ENCODE results near the gene GID4.

Gene GID4

DNA sequence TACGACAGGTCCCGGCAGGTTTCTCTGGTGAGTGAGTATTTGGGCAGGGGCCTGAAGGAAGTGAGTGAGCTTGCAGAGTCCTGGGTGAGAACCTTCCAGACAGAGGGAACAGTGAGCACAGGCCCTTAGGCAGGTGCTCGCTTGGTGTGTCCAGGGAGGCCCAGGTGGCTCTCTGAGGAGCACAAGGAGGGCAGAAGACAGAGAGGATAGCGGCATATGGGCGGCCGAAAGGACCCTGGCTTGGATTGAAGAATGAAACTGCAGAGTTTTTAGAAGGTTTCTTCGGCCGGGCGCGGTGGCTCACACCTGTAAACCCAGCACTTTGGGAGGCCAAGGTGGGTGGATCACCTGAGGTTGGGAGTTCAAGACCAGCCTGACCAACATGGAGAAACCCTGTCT lies 55.2 kb downstream of the GID4 start:
- Histone ChIP-seq H3K4me3 (ENCODE audit: insufficient read depth in 1 of 2, low read depth in 1 of 2, low read length in 2 of 2) (no peak overlapping the region), H2BK12ac (ENCODE audit: low read length in 2 of 2) (peak overlapping the region in 1 of 2 experiments; percentile 47), H3K4me2 (ENCODE audit: low read length, poor library complexity, severe bottlenecking) (no peak overlapping the region), H3K27ac (ENCODE audit: low read length, poor library complexity, severe bottlenecking) (no peak overlapping the region), H3K4me1 (ENCODE audit: control insufficient read depth, insufficient read depth, low read depth, low read length) (peaks cover 4% of the 10 kb centered on the region), H3K36me3 (ENCODE audit: control insufficient read depth in 1 of 2, insufficient read depth in 2 of 2, low read depth in 1 of 2, low read length in 2 of 2) (peaks cover 54 to 66% of the 10 kb centered on the region in 2 experiments), H4K8ac (ENCODE audit: low read length) (peak overlapping the region; percentile 48), H3K79me1 (replicated peaks; ENCODE audit: low read length, poor library complexity, severe bottlenecking) (peaks cover 47% of the 10 kb centered on the region), H2AK5ac (ENCODE audit: low read length, severe bottlenecking) (no peak overlapping the region), H3K14ac (ENCODE audit: low read length in 2 of 2) (no peak overlapping the region), H3K23ac (ENCODE audit: low read length in 2 of 2) (no peak overlapping the region), H3K27me3 (ENCODE audit: control insufficient read depth in 1 of 2, insufficient read depth in 1 of 2, low read length in 2 of 2) (no peaks in the 10 kb centered on the region), H3K9ac (ENCODE audit: low read length) (no peak overlapping the region), H4K91ac (ENCODE audit: low read length) (no peak overlapping the region), H3K18ac (ENCODE audit: low read depth in 1 of 2, low read length in 2 of 2) (no peak overlapping the region), H3K9me3 (ENCODE audit: control insufficient read depth, low read length) (no peaks in the 10 kb centered on the region), H3K4ac (ENCODE audit: low read depth in 1 of 2, low read length in 2 of 2) (no peak overlapping the region), H2BK5ac (ENCODE audit: low read depth, low read length, poor library complexity, severe bottlenecking) (no peak overlapping the region), H2AFZ (ENCODE audit: low read depth, low read length) (no peak overlapping the region), H2BK15ac (ENCODE audit: low read depth, poor library complexity, severe bottlenecking) (no peak overlapping the region), H2BK120ac (ENCODE audit: low read depth, low read length) (no peak overlapping the region)
- no peak for DNase-seq
- over 99% methylated on average over 8 of the region's 10 CpGs for WGBS

DNA sequence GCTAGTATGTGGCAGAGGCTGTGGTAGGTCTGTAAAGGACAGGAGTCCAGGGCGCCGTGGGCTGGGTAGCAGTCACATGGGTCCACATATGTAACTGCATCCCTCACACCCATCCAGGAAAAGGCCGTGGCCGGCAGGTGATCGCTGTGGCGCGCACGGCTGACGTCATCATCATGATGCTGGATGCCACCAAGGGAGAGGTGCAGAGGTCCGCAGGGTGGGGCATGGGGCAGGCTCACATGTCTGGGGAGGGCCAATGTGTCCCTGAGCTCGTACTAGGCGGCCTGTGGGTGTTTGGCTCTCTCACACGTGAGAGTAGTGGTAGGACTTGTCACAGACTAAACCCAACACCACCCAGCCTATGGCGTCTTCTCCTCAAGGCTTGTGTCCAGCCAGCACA lies 60.3 kb downstream of the GID4 start:
- DNase-seq = no peak
- no peak overlapping the region for H3K4ac ChIP-seq (ENCODE audit: low read depth in 1 of 2, low read length in 2 of 2)
- no peak overlapping the region for H2BK5ac ChIP-seq (ENCODE audit: low read depth, low read length, poor library complexity, severe bottlenecking)
- 98% methylated on average over 14 of the region's 14 CpGs for whole genome bisulfite sequencing
- H3K14ac ChIP-seq (ENCODE audit: low read length in 2 of 2) = no peak overlapping the region
- H3K79me1 ChIP-seq (replicated peaks; ENCODE audit: low read length, poor library complexity, severe bottlenecking) = peaks cover 28% of the 10 kb centered on the region
- H2AFZ ChIP-seq (ENCODE audit: low read depth, low read length) = no peak overlapping the region
- H3K4me3 ChIP-seq (ENCODE audit: insufficient read depth in 1 of 2, low read depth in 1 of 2, low read length in 2 of 2) = no peak overlapping the region
- no peak overlapping the region for H2AK5ac ChIP-seq (ENCODE audit: low read length, severe bottlenecking)
- peaks cover 2% of the 10 kb centered on the region for H3K4me1 ChIP-seq (ENCODE audit: control insufficient read depth, insufficient read depth, low read depth, low read length)
- no peak overlapping the region for H2BK15ac ChIP-seq (ENCODE audit: low read depth, poor library complexity, severe bottlenecking)
- H3K9me3 ChIP-seq (ENCODE audit: control insufficient read depth, low read length) = no peaks in the 10 kb centered on the region
- H4K91ac ChIP-seq (ENCODE audit: low read length) = no peak overlapping the region
- H3K36me3 ChIP-seq (ENCODE audit: control insufficient read depth in 1 of 2, insufficient read depth in 2 of 2, low read depth in 1 of 2, low read length in 2 of 2) = peaks cover 77 to 78% of the 10 kb centered on the region in 2 experiments
- no peak overlapping the region for H2BK120ac ChIP-seq (ENCODE audit: low read depth, low read length)
- no peaks in the 10 kb centered on the region for H3K27me3 ChIP-seq (ENCODE audit: control insufficient read depth in 1 of 2, insufficient read depth in 1 of 2, low read length in 2 of 2)
- H3K18ac ChIP-seq (ENCODE audit: low read depth in 1 of 2, low read length in 2 of 2) = no peak overlapping the region
- H2BK12ac ChIP-seq (ENCODE audit: low read length in 2 of 2) = no peak overlapping the region
- H3K9ac ChIP-seq (ENCODE audit: low read length) = no peak overlapping the region
- H3K4me2 ChIP-seq (ENCODE audit: low read length, poor library complexity, severe bottlenecking) = no peak overlapping the region
- no peak overlapping the region for H4K8ac ChIP-seq (ENCODE audit: low read length)
- no peak overlapping the region for H3K27ac ChIP-seq (ENCODE audit: low read length, poor library complexity, severe bottlenecking)
- no peak overlapping the region for H3K23ac ChIP-seq (ENCODE audit: low read length in 2 of 2)

DNA sequence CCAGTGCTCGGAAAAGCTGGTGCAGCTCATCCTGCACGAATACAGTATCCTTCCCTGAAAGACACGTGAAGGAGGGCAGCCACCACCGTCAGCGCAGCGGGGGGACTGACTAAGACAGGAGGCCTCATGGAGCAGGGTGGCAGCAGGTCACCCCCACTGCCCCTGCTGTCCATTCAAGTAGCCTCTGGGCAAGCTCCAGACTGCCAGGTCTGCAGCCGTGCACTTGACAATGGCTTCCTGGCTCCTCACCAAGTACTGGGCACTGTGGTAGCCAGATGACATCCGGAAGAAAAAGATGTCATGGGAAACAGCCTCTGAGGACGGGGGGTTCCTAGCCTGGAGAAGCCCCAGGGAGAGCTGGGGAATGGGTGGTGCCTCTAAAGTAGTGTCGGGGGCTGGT lies 61.4 kb downstream of the GID4 start:
- peaks cover 2% of the 10 kb centered on the region for H3K4me1 ChIP-seq (ENCODE audit: control insufficient read depth, insufficient read depth, low read depth, low read length)
- no peak overlapping the region for H2BK15ac ChIP-seq (ENCODE audit: low read depth, poor library complexity, severe bottlenecking)
- no peak overlapping the region for H2BK5ac ChIP-seq (ENCODE audit: low read depth, low read length, poor library complexity, severe bottlenecking)
- H2AFZ ChIP-seq (ENCODE audit: low read depth, low read length) = no peak overlapping the region
- H2BK12ac ChIP-seq (ENCODE audit: low read length in 2 of 2) = no peak overlapping the region
- H3K4ac ChIP-seq (ENCODE audit: low read depth in 1 of 2, low read length in 2 of 2) = no peak overlapping the region
- no peak overlapping the region for H3K4me2 ChIP-seq (ENCODE audit: low read length, poor library complexity, severe bottlenecking)
- WGBS = 98% methylated on average over 10 of the region's 10 CpGs
- H3K9ac ChIP-seq (ENCODE audit: low read length) = no peak overlapping the region
- H3K14ac ChIP-seq (ENCODE audit: low read length in 2 of 2) = no peak overlapping the region
- H3K79me1 ChIP-seq (replicated peaks; ENCODE audit: low read length, poor library complexity, severe bottlenecking) = peaks cover 28% of the 10 kb centered on the region
- H4K8ac ChIP-seq (ENCODE audit: low read length) = no peak overlapping the region
- H3K27ac ChIP-seq (ENCODE audit: low read length, poor library complexity, severe bottlenecking) = no peak overlapping the region
- peaks cover 82 to 87% of the 10 kb centered on the region in 2 experiments for H3K36me3 ChIP-seq (ENCODE audit: control insufficient read depth in 1 of 2, insufficient read depth in 2 of 2, low read depth in 1 of 2, low read length in 2 of 2)
- no peak overlapping the region for H3K18ac ChIP-seq (ENCODE audit: low read depth in 1 of 2, low read length in 2 of 2)
- H3K27me3 ChIP-seq (ENCODE audit: control insufficient read depth in 1 of 2, insufficient read depth in 1 of 2, low read length in 2 of 2) = no peaks in the 10 kb centered on the region
- no peaks in the 10 kb centered on the region for H3K9me3 ChIP-seq (ENCODE audit: control insufficient read depth, low read length)
- no peak overlapping the region for H3K23ac ChIP-seq (ENCODE audit: low read length in 2 of 2)
- no peak for DNase-seq
- no peak overlapping the region for H2AK5ac ChIP-seq (ENCODE audit: low read length, severe bottlenecking)
- no peak overlapping the region for H4K91ac ChIP-seq (ENCODE audit: low read length)
- H2BK120ac ChIP-seq (ENCODE audit: low read depth, low read length) = no peak overlapping the region
- H3K4me3 ChIP-seq (ENCODE audit: insufficient read depth in 1 of 2, low read depth in 1 of 2, low read length in 2 of 2) = no peak overlapping the region

DNA sequence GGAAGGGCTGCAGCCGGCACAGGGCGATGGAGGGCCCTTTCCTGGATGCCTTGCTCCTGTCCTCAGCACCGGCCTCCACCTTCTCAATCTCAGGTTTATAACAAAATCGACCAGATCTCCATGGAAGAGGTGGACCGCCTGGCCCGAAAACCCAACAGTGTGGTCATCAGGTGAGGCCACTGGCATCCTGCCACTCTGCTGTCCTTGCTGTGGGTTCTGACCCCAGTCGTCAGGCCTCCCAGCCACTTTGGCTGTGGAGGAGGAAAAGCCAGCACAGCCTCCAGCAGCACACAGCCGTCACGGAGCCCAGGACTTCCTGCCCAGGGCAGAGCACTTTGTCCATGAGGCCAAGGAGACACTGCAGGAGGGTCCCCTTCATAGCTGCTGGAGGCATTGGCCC lies 62.6 kb downstream of the GID4 start:
- Histone ChIP-seq H3K18ac (ENCODE audit: low read depth in 1 of 2, low read length in 2 of 2) (no peak overlapping the region), H3K9ac (ENCODE audit: low read length) (no peak overlapping the region)
- 94% methylated on average over 9 of the region's 9 CpGs for WGBS

More for the DNA sequence above, 62.6 kb downstream of the GID4 start:
- Histone ChIP-seq H2BK12ac (ENCODE audit: low read length in 2 of 2) (no peak overlapping the region), H3K4me1 (ENCODE audit: control insufficient read depth, insufficient read depth, low read depth, low read length) (peaks cover 2% of the 10 kb centered on the region), H2BK5ac (ENCODE audit: low read depth, low read length, poor library complexity, severe bottlenecking) (no peak overlapping the region), H2AK5ac (ENCODE audit: low read length, severe bottlenecking) (no peak overlapping the region), H3K14ac (ENCODE audit: low read length in 2 of 2) (no peak overlapping the region), H3K36me3 (ENCODE audit: control insufficient read depth in 1 of 2, insufficient read depth in 2 of 2, low read depth in 1 of 2, low read length in 2 of 2) (peaks cover 82 to 93% of the 10 kb centered on the region in 2 experiments), H2BK120ac (ENCODE audit: low read depth, low read length) (no peak overlapping the region), H3K79me1 (replicated peaks; ENCODE audit: low read length, poor library complexity, severe bottlenecking) (peaks cover 23% of the 10 kb centered on the region), H3K4me3 (ENCODE audit: insufficient read depth in 1 of 2, low read depth in 1 of 2, low read length in 2 of 2) (no peak overlapping the region), H4K91ac (ENCODE audit: low read length) (no peak overlapping the region), H3K27me3 (ENCODE audit: control insufficient read depth in 1 of 2, insufficient read depth in 1 of 2, low read length in 2 of 2) (no peaks in the 10 kb centered on the region), H4K8ac (ENCODE audit: low read length) (no peak overlapping the region), H3K4me2 (ENCODE audit: low read length, poor library complexity, severe bottlenecking) (no peak overlapping the region), H2BK15ac (ENCODE audit: low read depth, poor library complexity, severe bottlenecking) (no peak overlapping the region), H3K4ac (ENCODE audit: low read depth in 1 of 2, low read length in 2 of 2) (no peak overlapping the region), H2AFZ (ENCODE audit: low read depth, low read length) (no peak overlapping the region), H3K9me3 (ENCODE audit: control insufficient read depth, low read length) (no peaks in the 10 kb centered on the region), H3K27ac (ENCODE audit: low read length, poor library complexity, severe bottlenecking) (no peak overlapping the region), H3K23ac (ENCODE audit: low read length in 2 of 2) (no peak overlapping the region)
- no peak for DNase-seq
